ENCODE measurements around the gene CLCA2. TPM values are rescaled to one million over a fixed set of nuclear protein-coding genes. Genes with fewer than 3 reads are reported as not detected.
A peak's percentile ranks its signal among the peaks of the same experiment; 100 is the strongest.

Gene CLCA2
- total and polyA plus RNA-seq, 2 experiments from 2014 or later, result 0.14 to 0.22 TPM

GRCh38 chr1:86396498-86396890, 27.5 kb upstream of the CLCA2 start:
- H4K20me1 ChIP-seq (ENCODE audit: insufficient read depth), result no peaks in the 10 kb centered on the region
- no peaks in the 10 kb centered on the region for H3K27me3 ChIP-seq (replicated peaks; ENCODE audit: insufficient read depth)
- no peak for TF ChIP-seq EZH2 (IDR thresholded peaks at IDR 0.05; ENCODE audit: insufficient read depth, poor library complexity, severe bottlenecking)
- TF ChIP-seq EZH2phosphoT487 (IDR thresholded peaks at IDR 0.05; ENCODE audit: insufficient read depth, low read depth), result no peak
- H3K9me2 ChIP-seq (ENCODE audit: insufficient read depth), result no peaks in the 10 kb centered on the region
- no peaks in the 10 kb centered on the region for H3K9me3 ChIP-seq (ENCODE audit: low read depth)
- H3F3A ChIP-seq (ENCODE audit: insufficient read depth), result peaks cover 15% of the 10 kb centered on the region
- no peaks in the 10 kb centered on the region for H3K36me3 ChIP-seq (ENCODE audit: low read depth)
- WGBS, 2 experiments (ENCODE audit: low coverage in 1 of 2, low lambda C conversion rate in 2 of 2, missing lambda C conversion rate in 2 of 2), result 2 to 4% methylated on average over 9 of the region's 9 CpGs
- peaks cover 17% of the 10 kb centered on the region for H3K4me1 ChIP-seq (ENCODE audit: insufficient read depth)
- no peak for DNase-seq
- peaks cover 42% of the 10 kb centered on the region for H3K79me2 ChIP-seq (ENCODE audit: insufficient read depth)
- H3K27ac ChIP-seq, result peak overlapping the region; percentile 82
- H3K4me3 ChIP-seq, result peak overlapping the region; percentile 86
- H3K9ac ChIP-seq, result peak overlapping the region; percentile 89
- peak overlapping the region; percentile 97 for H2AFZ ChIP-seq
- peak overlapping the region; percentile 94 for H3K4me2 ChIP-seq (ENCODE audit: unreplicated experiment)
- in situ Hi-C loops (cut with MboI), result no loop called here

GRCh38 chr1:86409416-86410021, 14.5 kb upstream of the CLCA2 start:
- peak; percentile 60 for DNase-seq

GRCh38 chr1:86410879-86411278, 13.1 kb upstream of the CLCA2 start:
- Histone ChIP-seq H3K9me2 (ENCODE audit: insufficient read depth) (no peaks in the 10 kb centered on the region), H2AFZ (no peak overlapping the region), H3F3A (ENCODE audit: insufficient read depth) (no peaks in the 10 kb centered on the region), H4K20me1 (ENCODE audit: insufficient read depth) (no peaks in the 10 kb centered on the region), H3K36me3 (ENCODE audit: low read depth) (no peaks in the 10 kb centered on the region), H3K4me2 (ENCODE audit: unreplicated experiment) (no peak overlapping the region), H3K4me3 (no peak overlapping the region), H3K9me3 (ENCODE audit: low read depth) (no peaks in the 10 kb centered on the region), H3K9ac (no peak overlapping the region), H3K27me3 (replicated peaks; ENCODE audit: insufficient read depth) (no peaks in the 10 kb centered on the region), H3K79me2 (ENCODE audit: insufficient read depth) (no peaks in the 10 kb centered on the region), H3K27ac (no peak overlapping the region), H3K4me1 (ENCODE audit: insufficient read depth) (no peaks in the 10 kb centered on the region)
- no peak for DNase-seq
- TF ChIP-seq EZH2 (IDR thresholded peaks at IDR 0.05; ENCODE audit: insufficient read depth, poor library complexity, severe bottlenecking), result no peak
- no peak for TF ChIP-seq EZH2phosphoT487 (IDR thresholded peaks at IDR 0.05; ENCODE audit: insufficient read depth, low read depth)
- WGBS, 2 experiments (ENCODE audit: low coverage in 1 of 2, low lambda C conversion rate in 2 of 2, missing lambda C conversion rate in 2 of 2), result 86 to 92% methylated on average over 4 of the region's 4 CpGs
- in situ Hi-C loops (cut with MboI), result no loop called here

More at GRCh38 chr1:86409416-86410021, 14.5 kb upstream of the CLCA2 start:
- H3K4me2 ChIP-seq (ENCODE audit: unreplicated experiment), result no peak overlapping the region
- H3K9ac ChIP-seq, result no peak overlapping the region
- H4K20me1 ChIP-seq (ENCODE audit: insufficient read depth), result no peaks in the 10 kb centered on the region
- H3K27me3 ChIP-seq (replicated peaks; ENCODE audit: insufficient read depth), result no peaks in the 10 kb centered on the region
- no peaks in the 10 kb centered on the region for H3K4me1 ChIP-seq (ENCODE audit: insufficient read depth)
- no peak overlapping the region for H3K4me3 ChIP-seq
- WGBS, 2 experiments (ENCODE audit: low coverage in 1 of 2, low lambda C conversion rate in 2 of 2, missing lambda C conversion rate in 2 of 2), result 53 to 63% methylated on average over 6 of the region's 6 CpGs
- H3K9me2 ChIP-seq (ENCODE audit: insufficient read depth), result no peaks in the 10 kb centered on the region
- H3K79me2 ChIP-seq (ENCODE audit: insufficient read depth), result no peaks in the 10 kb centered on the region
- no peaks in the 10 kb centered on the region for H3K9me3 ChIP-seq (ENCODE audit: low read depth)
- in situ Hi-C loops (cut with MboI), result no loop called here
- H3K27ac ChIP-seq, result no peak overlapping the region
- H2AFZ ChIP-seq, result no peak overlapping the region; the same call in 1 of the 2 replicates
- H3K36me3 ChIP-seq (ENCODE audit: low read depth), result no peaks in the 10 kb centered on the region
- TF ChIP-seq EZH2phosphoT487 (IDR thresholded peaks at IDR 0.05; ENCODE audit: insufficient read depth, low read depth) (no peak), EZH2 (IDR thresholded peaks at IDR 0.05; ENCODE audit: insufficient read depth, poor library complexity, severe bottlenecking) (no peak)
- no peaks in the 10 kb centered on the region for H3F3A ChIP-seq (ENCODE audit: insufficient read depth)

GRCh38 chr1:86416343-86416742, 7.6 kb upstream of the CLCA2 start:
- Histone ChIP-seq H2AFZ (no peak overlapping the region), H3K36me3 (ENCODE audit: low read depth) (no peaks in the 10 kb centered on the region), H3K9ac (no peak overlapping the region), H3K79me2 (ENCODE audit: insufficient read depth) (no peaks in the 10 kb centered on the region), H3K4me3 (no peak overlapping the region), H3K9me2 (ENCODE audit: insufficient read depth) (no peaks in the 10 kb centered on the region), H3K27me3 (replicated peaks; ENCODE audit: insufficient read depth) (no peaks in the 10 kb centered on the region), H3K4me2 (ENCODE audit: unreplicated experiment) (no peak overlapping the region), H3K9me3 (ENCODE audit: low read depth) (no peaks in the 10 kb centered on the region), H3K4me1 (ENCODE audit: insufficient read depth) (no peaks in the 10 kb centered on the region), H3K27ac (no peak overlapping the region), H4K20me1 (ENCODE audit: insufficient read depth) (no peaks in the 10 kb centered on the region), H3F3A (ENCODE audit: insufficient read depth) (no peaks in the 10 kb centered on the region)
- TF ChIP-seq EZH2phosphoT487 (IDR thresholded peaks at IDR 0.05; ENCODE audit: insufficient read depth, low read depth) (no peak), EZH2 (IDR thresholded peaks at IDR 0.05; ENCODE audit: insufficient read depth, poor library complexity, severe bottlenecking) (no peak)
- in situ Hi-C loops (cut with MboI), result no loop called here
- WGBS, 2 experiments (ENCODE audit: low coverage in 1 of 2, low lambda C conversion rate in 2 of 2, missing lambda C conversion rate in 2 of 2), result 88 to 93% methylated on average over 6 of the region's 6 CpGs
- no peak for DNase-seq

All from GM23248 (cell line).